Measurements from ENCODE around the gene AMBRA1. TPM values are rescaled to one million over a fixed set of nuclear protein-coding genes. Genes with fewer than 3 reads are reported as not detected.

AMBRA1 gene
- total RNA-seq, 4 donors from 2014 or later = 43.4 to 48.9 (median 46.3) TPM

GRCh38 chr11:46377831-46378230, 216.0 kb downstream of the AMBRA1 start:
- Histone ChIP-seq H3K27ac (no peak overlapping the region), H3K4me1 (peaks cover 8 to 33% (median 24%) of the 10 kb centered on the region in 4 donors), H3K27me3 (peaks cover 12% of the 10 kb centered on the region), H3K9me3 (no peaks in the 10 kb centered on the region), H3K36me3 (peaks cover 0 to 16% (median 7%) of the 10 kb centered on the region in 4 donors), H3K4me3 (no peak overlapping the region)
- WGBS, 2 donors (ENCODE audit: low coverage in 1 of 2) = 100% methylated on average over 1 to 5 of the region's 5 CpGs
- TF ChIP-seq CTCF (IDR thresholded peaks at IDR 0.05) (no peak), POLR2A (IDR thresholded peaks at IDR 0.05) (no peak), POLR2AphosphoS5 (IDR thresholded peaks at IDR 0.05) (no peak), EP300 (IDR thresholded peaks at IDR 0.05; ENCODE audit: low read depth) (no peak)
- intact Hi-C loops (cut with DNase I; ENCODE audit: low total_unique reads) (no loop called here), in situ Hi-C loops (cut with MboI; ENCODE audit: low pct_ligation_motif_present in 1 of 4, low pct_unique_long_range_greater_than_20kb in 1 of 4, low sequenced_read_pairs in 3 of 4) (loop anchor here in 2 of 4 donors (25.0 kb wide), 1 partner anchor 159 kb away; no protein-coding TSS in a partner anchor)
- DNase-seq = no peak

DNA sequence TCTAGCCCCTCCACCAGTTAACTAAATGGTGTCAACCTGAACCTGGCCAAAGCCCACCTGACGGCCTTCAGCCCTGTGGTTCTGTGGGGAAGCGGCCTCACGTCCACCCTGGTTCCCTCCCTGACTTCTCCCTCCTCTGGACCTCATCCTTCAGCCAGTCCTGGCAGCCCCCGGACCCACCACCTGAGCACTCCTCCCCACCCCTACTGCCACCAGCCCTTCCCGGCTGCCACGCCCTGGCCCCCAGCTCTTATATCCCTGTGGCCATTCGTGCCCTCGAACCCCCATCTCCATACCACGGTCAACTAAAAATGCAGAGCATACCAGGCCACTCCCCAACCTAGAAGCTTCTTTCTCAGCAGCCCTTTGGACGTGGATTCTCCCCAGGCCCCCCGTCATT, 216.5 kb downstream of the AMBRA1 start:
- no peak overlapping the region for H3K27ac ChIP-seq
- H3K36me3 ChIP-seq = peaks cover 0 to 16% (median 7%) of the 10 kb centered on the region in 4 donors
- H3K27me3 ChIP-seq = peaks cover 7% of the 10 kb centered on the region
- H3K4me1 ChIP-seq = peaks cover 3 to 27% (median 19%) of the 10 kb centered on the region in 4 donors
- H3K9me3 ChIP-seq = no peaks in the 10 kb centered on the region
- H3K4me3 ChIP-seq = no peak overlapping the region
- intact Hi-C loops (cut with DNase I; ENCODE audit: low total_unique reads) = no loop called here
- DNase-seq = no peak
- no peak for TF ChIP-seq POLR2AphosphoS5 (IDR thresholded peaks at IDR 0.05)
- no peak for TF ChIP-seq POLR2A (IDR thresholded peaks at IDR 0.05)
- no peak for TF ChIP-seq CTCF (IDR thresholded peaks at IDR 0.05)
- no peak for TF ChIP-seq EP300 (IDR thresholded peaks at IDR 0.05; ENCODE audit: low read depth)
- 92% methylated on average over 11 of the region's 11 CpGs; no CpG with 5 or more reads in 1 of the 2 donors for WGBS, 2 donors (ENCODE audit: low coverage in 1 of 2)
- in situ Hi-C loops (cut with MboI; ENCODE audit: low pct_ligation_motif_present in 1 of 4, low pct_unique_long_range_greater_than_20kb in 1 of 4, low sequenced_read_pairs in 3 of 4) = loop anchor here in 2 of 4 donors (25.0 kb wide), 1 partner anchor 160 kb away; no protein-coding TSS in a partner anchor

DNA sequence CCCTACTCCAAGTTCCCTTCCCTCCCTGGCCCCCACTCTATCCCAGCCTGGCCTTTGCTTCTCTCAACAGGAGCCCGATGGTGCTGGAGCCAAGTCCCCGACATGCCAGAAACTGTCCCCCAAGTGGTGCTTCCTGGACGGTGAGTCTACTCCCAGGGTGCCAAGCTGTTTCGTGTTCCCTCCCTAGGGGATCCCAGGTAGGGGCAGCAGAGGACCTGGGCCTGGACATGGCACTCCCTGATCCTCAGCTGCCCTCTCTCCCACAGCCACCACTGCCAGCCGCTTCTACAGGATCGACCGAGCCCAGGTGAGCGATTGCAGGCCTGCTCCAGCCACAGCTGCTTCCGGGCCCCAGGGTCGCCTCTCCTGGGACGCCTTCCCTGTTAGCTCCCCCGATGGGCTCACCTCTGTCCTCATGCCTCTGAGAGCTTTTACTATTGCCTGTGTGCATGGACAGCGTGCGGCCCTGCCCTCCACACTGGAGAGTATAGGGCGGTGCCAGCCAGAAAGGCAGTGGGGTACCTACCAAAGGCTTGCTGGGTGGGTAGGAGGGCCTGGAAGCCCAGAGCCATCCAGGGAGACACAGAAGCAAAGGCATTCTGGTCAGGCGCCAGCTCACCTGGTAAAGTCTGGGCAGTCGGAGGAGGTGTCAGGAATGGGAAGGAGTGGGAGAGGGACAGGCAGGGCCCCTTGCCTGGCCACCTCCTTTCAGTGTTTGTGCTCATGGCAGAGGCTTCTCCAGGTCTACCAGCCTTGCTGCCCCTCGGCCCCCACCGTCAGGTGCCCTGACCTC, 217.4 kb downstream of the AMBRA1 start:
- Histone ChIP-seq H3K36me3 (peaks cover 0 to 16% (median 7%) of the 10 kb centered on the region in 4 donors), H3K4me1 (peaks cover 0 to 20% (median 12%) of the 10 kb centered on the region in 4 donors), H3K4me3 (no peak overlapping the region), H3K27me3 (no peaks in the 10 kb centered on the region), H3K27ac (no peak overlapping the region), H3K9me3 (no peaks in the 10 kb centered on the region)
- DNase-seq = no peak
- 86% methylated on average over 18 of the region's 19 CpGs; no CpG with 5 or more reads in 1 of the 2 donors for WGBS, 2 donors (ENCODE audit: low coverage in 1 of 2)
- intact Hi-C loops (cut with DNase I; ENCODE audit: low total_unique reads) (no loop called here), in situ Hi-C loops (cut with MboI; ENCODE audit: low pct_ligation_motif_present in 1 of 4, low pct_unique_long_range_greater_than_20kb in 1 of 4, low sequenced_read_pairs in 3 of 4) (loop anchor here in 2 of 4 donors (25.0 kb wide), 1 partner anchor 161 kb away; no protein-coding TSS in a partner anchor)
- TF ChIP-seq CTCF (IDR thresholded peaks at IDR 0.05) = no peak

DNA sequence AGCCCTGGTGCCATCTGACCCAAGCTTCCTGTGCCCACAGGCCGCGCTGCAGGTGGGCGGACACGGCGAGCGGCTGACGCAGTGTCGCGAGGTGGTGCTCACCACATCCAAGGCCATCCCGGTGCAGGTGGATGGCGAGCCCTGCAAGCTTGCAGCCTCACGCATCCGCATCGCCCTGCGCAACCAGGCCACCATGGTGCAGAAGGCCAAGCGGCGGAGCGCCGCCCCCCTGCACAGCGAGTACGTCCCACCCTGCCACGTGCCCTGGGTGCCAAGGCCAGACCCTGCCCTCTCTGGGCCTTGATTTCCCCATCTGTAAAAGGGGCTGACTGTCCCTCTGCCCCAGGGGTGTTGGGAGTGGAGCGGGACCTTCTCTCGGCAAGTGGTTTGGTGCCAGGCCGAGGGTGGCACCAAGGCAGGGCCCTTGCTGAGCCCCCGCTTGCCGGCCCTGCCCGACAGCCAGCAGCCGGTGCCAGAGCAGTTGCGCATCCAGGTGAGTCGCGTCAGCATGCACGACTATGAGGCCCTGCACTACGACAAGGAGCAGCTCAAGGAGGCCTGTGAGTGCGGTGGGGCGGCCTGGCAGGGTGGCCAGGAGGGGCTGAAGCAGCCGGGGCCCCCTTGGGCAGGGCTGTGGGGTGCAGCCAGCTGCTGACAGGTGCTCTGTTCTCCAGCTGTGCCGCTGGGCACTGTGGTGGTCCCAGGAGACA, 218.3 kb downstream of the AMBRA1 start:
- in situ Hi-C loops (cut with MboI; ENCODE audit: low pct_ligation_motif_present in 1 of 4, low pct_unique_long_range_greater_than_20kb in 1 of 4, low sequenced_read_pairs in 3 of 4) = loop anchor here in 2 of 4 donors (25.0 kb wide), 1 partner anchor 162 kb away; no protein-coding TSS in a partner anchor
- Histone ChIP-seq H3K9me3 (no peaks in the 10 kb centered on the region), H3K4me3 (no peak overlapping the region), H3K4me1 (peaks cover 0 to 13% (median 9%) of the 10 kb centered on the region in 4 donors), H3K27me3 (no peaks in the 10 kb centered on the region), H3K27ac (no peak overlapping the region), H3K36me3 (peaks cover 0 to 16% (median 7%) of the 10 kb centered on the region in 4 donors)
- intact Hi-C loops (cut with DNase I; ENCODE audit: low total_unique reads) = no loop called here
- 95% methylated on average over 33 of the region's 38 CpGs; no CpG with 5 or more reads in 1 of the 2 donors for whole genome bisulfite sequencing, 2 donors (ENCODE audit: low coverage in 1 of 2)
- no peak for DNase-seq
- TF ChIP-seq EP300 (IDR thresholded peaks at IDR 0.05; ENCODE audit: low read depth) (no peak), CTCF (IDR thresholded peaks at IDR 0.05) (no peak), POLR2AphosphoS5 (IDR thresholded peaks at IDR 0.05) (no peak), POLR2A (IDR thresholded peaks at IDR 0.05) (no peak)

Data from transverse colon (tissue), 4 donors.